Activated T-helper 17 cell treated with anti-CD3 and anti-CD28 coated beads, Interleukin-2, amount 50 U/mL, for 72 hours (primary cell): ENCODE data around the gene INSYN2A. TPM values are rescaled to one million over a fixed set of nuclear protein-coding genes. Genes with fewer than 3 reads are reported as not detected.

Experiments
- ATAC-seq: fragments of 150-1000 bp; cut with Tn5 transposase; replicated peaks from 2 replicates; pipeline ENCODE4 v1.10.0; 2021; ENCODE audit warnings: mild to moderate bottlenecking, moderate library complexity
- H3K27ac Mint-ChIP-seq: one replicate; pipeline ENCODE4 v1.8.0; 2022; ENCODE audit warnings: mixed read lengths
- H3K27me3 Mint-ChIP-seq: one replicate; pipeline ENCODE4 v1.8.0; 2022; ENCODE audit warnings: mixed read lengths
- H3K36me3 Mint-ChIP-seq: one replicate; pipeline ENCODE4 v1.8.0; 2022; ENCODE audit warnings: low read depth, mild to moderate bottlenecking, mixed read lengths
- H3K4me1 Mint-ChIP-seq: one replicate; pipeline ENCODE4 v1.8.0; 2022; ENCODE audit warnings: mixed read lengths
- H3K4me3 Mint-ChIP-seq: one replicate; pipeline ENCODE4 v1.8.0; 2022; ENCODE audit warnings: mild to moderate bottlenecking, mixed read lengths
- H3K9me3 Mint-ChIP-seq: one replicate; pipeline ENCODE4 v1.8.0; 2022; ENCODE audit warnings: mixed read lengths
- total RNA-seq, 2 donors: library from RNA; stranded (reverse); gene quantifications; one replicate each; pipeline ENCODE4 v1.2.3, GENCODE V29; 2022

The INSYN2A gene, protein sequence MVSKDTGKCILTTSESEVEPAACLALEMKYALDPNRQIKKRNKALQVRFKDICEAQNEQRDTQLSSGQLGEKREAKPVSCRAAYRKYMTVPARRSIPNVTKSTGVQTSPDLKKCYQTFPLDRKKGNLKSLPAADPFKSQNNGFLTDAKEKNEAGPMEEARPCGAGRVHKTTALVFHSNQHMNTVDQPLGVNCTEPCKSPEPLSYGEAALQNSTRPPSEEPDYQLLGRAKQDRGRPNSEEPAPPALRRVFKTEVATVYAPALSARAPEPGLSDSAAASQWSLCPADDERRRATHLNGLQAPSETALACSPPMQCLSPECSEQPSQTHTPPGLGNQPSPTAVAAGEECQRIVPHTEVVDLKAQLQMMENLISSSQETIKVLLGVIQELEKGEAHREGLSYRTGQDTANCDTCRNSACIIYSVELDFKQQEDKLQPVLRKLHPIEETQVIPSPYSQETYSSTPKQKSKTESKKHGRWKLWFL
- total RNA-seq, result not detected

DNA sequence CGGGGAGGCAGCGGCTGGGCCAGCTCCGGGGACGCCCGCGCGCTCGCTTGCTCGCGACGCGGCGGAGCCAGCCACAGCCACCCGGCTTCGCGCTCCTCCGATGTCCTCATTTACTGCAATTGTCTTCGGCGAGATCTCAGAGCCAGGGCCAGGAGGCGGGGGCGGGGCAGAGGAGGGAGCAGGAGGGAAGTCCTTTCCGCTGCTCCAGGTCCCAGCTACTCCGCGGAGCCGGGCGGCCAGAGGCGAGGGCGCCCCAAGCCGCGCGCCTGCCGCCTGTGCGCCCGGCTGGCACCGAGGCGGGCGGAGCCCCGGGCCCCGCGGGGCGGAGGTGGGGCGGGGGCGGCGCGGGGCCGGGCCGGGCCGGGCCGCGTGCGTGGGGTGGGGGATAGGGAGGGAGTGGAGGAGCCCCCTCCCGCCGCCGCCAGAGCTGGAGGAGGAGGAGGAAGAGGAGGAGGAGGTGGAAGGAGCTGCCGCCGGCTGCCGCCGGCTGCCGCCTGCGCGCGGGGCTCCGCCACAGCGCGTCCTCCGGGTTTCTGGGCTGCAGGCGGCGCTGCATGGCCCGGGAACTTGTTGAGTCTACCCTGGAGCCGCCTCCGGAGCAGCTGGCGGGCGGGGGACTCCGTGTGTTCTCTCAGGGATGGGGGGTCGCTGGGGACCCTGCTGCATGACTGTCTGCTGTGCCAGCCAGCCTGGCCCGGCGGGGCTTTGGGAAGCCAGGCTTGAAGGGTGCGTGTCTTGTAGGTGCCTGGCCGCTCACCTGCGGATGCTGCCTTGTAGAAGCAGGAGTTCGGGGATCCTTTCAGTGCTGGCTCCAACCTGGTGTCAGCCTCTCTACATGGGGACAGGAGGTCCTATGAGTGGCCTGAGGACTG is at the start of gene INSYN2A:
TSS of gene INSYN2A (minus strand) at position 310 of the 872 bp plus-strand sequence. CDS start 20,196 bp downstream, outside the sequence.
- Mint-ChIP-seq H3K27me3 (peaks cover 19% of the 10 kb centered on the region), H3K27ac (no peak within 1 kb of the TSS), H3K36me3 (no peaks in the 10 kb centered on the region), H3K4me1 (no peaks in the 10 kb centered on the region), H3K4me3 (no peak within 1 kb of the TSS), H3K9me3 (no peaks in the 10 kb centered on the region)
- no peak for ATAC-seq

DNA sequence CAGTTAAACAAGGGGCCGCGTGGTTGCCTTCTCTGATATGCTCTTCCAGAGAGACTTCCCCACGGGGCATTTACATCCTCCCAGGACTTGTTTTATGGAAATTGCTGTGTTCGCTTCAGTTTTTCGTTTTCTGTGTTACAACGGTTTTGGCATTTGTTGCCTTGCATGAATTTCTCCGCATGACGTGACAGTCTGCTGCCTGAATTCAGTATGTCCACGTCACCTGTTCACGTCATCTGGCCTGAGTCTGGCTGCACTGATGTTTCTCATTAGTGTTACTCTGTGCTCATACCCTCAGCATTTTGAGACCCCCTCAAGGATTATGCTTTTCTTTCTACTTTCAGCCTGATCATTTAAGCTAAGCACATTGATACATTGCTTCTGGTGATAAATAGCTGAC is 49.1 kb upstream of the INSYN2A start:
- Mint-ChIP-seq H3K27ac (no peak overlapping the region), H3K4me3 (no peak overlapping the region), H3K27me3 (peaks cover 5% of the 10 kb centered on the region), H3K9me3 (no peaks in the 10 kb centered on the region), H3K36me3 (no peaks in the 10 kb centered on the region), H3K4me1 (no peaks in the 10 kb centered on the region)
- no peak for ATAC-seq

DNA sequence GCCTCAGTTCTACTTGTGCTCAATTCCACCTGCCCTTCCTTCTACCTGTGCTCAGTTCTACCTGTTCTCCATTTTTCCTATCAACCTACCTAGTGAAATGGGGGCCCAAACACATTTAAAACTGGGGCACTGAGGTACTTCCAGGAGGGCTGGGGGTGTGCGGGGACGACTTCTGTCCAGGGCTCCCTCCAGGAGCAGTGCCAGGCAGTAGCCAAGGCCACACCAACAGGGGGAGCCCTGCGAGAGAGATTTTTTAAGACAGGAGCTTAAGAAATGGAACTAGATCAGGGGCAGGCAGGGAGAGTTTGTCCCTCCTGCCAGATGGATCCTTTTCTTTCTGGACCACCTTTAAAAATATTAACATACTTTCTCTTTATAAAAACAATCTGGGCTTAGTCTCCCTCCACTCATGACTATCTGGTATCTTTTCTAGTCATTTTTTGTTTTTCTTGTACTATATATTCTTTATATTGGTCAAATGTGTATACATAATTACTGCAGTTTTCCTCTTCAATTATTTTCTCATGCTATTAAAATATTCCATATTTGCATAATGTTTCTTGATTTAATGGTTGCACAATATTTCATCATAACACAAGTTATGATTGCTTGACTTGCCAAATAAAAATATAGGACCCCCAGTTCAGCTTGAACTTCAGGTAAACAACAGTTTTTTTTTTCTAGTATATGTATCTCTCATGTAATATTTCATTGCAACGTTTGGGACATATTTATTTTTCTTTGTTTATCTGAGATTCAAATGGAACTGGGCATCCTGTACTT is 47.3 kb upstream of the INSYN2A start:
- ATAC-seq, result no peak
- H3K4me1 Mint-ChIP-seq, result no peaks in the 10 kb centered on the region
- peaks cover 5% of the 10 kb centered on the region for H3K27me3 Mint-ChIP-seq
- no peak overlapping the region for H3K27ac Mint-ChIP-seq
- no peaks in the 10 kb centered on the region for H3K9me3 Mint-ChIP-seq
- H3K36me3 Mint-ChIP-seq, result no peaks in the 10 kb centered on the region
- H3K4me3 Mint-ChIP-seq, result no peak overlapping the region

DNA sequence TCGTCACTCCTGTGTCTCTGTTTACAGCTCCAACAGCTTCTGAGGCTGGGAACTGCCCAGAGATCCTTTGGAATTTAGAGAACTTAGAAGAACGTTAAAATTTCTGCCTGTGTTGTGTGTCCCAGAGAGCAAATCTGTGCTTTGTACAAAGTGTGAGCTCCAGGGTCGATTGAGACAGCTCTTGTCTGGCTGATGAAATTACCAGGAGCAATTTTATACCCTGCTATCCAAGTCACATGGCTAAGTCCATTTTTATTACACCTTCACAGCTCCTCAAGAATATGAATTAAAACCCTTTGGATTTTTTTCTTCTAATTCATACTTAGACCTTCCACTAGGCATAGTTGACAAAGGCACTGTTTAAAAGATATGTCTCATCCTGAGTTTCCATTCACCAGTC is 46.5 kb upstream of the INSYN2A start:
- Mint-ChIP-seq H3K36me3 (no peaks in the 10 kb centered on the region), H3K4me1 (no peaks in the 10 kb centered on the region), H3K4me3 (no peak overlapping the region), H3K27ac (no peak overlapping the region), H3K27me3 (peaks cover 8% of the 10 kb centered on the region), H3K9me3 (no peaks in the 10 kb centered on the region)
- no peak for ATAC-seq

DNA sequence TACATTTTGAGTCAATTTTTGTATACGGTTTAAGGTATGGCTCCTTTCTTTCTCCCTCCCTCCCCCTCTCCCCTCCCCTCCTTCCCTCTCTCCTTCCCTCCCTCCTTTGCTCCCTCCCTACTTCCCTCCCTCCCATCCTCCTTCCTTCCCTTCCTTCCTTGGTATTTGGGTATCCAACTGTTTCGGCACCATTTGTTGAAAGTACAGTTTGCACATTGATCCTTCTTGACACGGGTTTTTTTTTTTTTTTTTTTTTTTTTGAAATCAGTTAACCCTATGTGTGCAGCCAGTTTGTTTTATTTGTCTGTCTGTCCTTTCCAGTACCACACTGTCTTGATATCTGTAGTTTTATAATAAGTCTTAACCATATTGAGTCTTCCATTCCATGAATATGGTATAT is 39.9 kb upstream of the INSYN2A start:
- Mint-ChIP-seq H3K9me3 (no peaks in the 10 kb centered on the region), H3K4me1 (no peaks in the 10 kb centered on the region), H3K27me3 (peaks cover 7% of the 10 kb centered on the region), H3K36me3 (no peaks in the 10 kb centered on the region), H3K4me3 (no peak overlapping the region), H3K27ac (no peak overlapping the region)
- no peak for ATAC-seq

DNA sequence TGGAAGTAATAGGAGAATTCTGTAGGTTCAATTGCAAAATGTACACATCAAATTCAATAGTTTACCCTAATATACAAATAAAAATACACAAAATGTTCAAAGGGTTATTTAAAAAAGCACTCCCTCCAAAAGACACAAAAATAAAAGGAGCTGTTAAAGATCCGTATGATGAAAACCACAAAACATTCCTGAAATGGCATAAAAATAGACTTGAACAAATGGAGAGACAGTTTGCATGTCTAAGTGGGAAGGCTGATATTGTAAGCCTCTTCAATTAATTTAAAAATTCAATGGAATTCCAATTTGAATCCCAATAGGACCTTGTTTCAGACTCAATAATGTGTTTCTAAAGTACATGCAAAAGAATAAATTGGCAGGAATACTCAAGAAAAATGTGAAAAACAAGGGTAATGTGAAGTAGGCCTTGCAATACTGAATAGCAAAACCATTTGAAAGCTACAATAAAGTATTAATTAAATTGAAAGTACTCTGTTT is 38.0 kb upstream of the INSYN2A start:
- no peak for ATAC-seq
- Mint-ChIP-seq H3K4me3 (no peak overlapping the region), H3K36me3 (no peaks in the 10 kb centered on the region)

DNA sequence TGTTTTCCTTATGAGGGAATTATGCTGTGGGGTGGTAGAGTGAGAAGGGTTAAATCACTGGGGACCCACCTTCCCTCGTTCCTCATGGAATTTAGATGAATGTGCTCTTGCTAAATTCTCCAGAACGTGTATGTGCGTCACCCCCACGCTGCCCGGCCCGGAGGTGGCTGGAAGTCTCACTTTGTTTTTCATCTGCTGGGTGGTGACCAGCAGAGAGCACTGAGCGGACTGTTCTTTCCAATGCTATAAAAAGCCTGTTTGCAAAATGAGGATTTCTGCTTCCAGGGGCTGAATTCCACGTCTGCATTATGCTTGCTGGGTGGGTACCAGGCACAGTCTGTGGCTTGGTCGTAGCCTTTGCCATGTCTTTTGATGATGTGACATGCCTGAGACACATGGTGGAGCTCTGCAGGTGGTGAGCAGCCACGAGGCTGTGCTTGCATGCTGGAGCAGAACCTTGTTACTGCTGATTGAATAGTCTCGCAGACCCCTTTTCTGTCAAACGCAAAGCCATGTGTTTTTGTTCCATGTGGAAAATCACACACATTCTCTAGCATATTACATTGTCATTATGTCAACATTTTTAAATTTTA is 31.9 kb upstream of the INSYN2A start:
- Mint-ChIP-seq H3K9me3 (no peaks in the 10 kb centered on the region), H3K27me3 (peaks cover 4% of the 10 kb centered on the region), H3K4me3 (no peak overlapping the region), H3K36me3 (no peaks in the 10 kb centered on the region), H3K4me1 (no peaks in the 10 kb centered on the region), H3K27ac (no peak overlapping the region)
- ATAC-seq, result no peak

More for the DNA sequence above, 38.0 kb upstream of the INSYN2A start:
- Mint-ChIP-seq H3K4me1 (no peaks in the 10 kb centered on the region), H3K27ac (no peak overlapping the region), H3K9me3 (no peaks in the 10 kb centered on the region), H3K27me3 (peaks cover 7% of the 10 kb centered on the region)

DNA sequence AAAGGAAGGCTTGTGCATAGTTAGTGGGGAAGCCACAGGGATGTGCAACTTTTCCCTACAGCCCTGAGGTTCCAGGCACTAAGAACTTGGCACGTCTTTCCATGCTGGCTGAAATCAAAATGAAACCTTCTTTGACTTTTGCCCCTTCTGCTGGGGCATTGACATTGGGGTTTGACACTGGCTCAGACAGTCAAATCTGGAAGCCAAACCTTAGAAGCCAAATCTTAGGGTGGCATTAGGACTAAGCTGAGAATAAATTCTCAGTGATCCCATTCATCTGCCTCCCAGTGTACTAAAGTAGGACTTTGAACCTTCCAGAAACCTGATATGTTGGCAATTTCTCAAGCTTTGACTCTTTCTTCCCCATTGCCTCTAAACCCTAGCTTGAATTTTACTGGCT is 31.3 kb upstream of the INSYN2A start:
- no peak for ATAC-seq
- Mint-ChIP-seq H3K4me3 (no peak overlapping the region), H3K27me3 (peaks cover 4% of the 10 kb centered on the region), H3K4me1 (no peaks in the 10 kb centered on the region), H3K9me3 (no peaks in the 10 kb centered on the region), H3K36me3 (no peaks in the 10 kb centered on the region), H3K27ac (no peak overlapping the region)

DNA sequence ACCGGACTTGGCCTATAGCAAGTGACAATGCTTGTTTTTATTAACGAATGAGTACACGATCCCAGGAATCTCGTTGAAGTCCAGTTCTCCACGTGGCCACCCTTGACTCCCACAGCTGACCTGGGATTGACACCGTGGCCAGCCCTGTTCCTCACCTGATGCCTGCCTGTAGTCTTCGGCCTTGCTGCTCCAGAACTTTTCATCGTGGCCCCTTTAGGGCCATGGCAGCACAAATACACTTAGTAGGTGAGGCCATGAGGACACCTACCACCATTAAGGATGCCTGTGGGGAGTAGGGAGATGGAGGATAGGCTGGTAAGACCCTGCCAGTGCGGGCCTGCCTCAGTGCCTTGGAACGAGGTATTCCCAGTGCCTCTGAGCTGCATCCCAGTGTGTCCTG is 30.6 kb upstream of the INSYN2A start:
- no peak overlapping the region for H3K4me3 Mint-ChIP-seq
- H3K36me3 Mint-ChIP-seq, result no peaks in the 10 kb centered on the region
- H3K9me3 Mint-ChIP-seq, result no peaks in the 10 kb centered on the region
- no peaks in the 10 kb centered on the region for H3K4me1 Mint-ChIP-seq
- H3K27me3 Mint-ChIP-seq, result peaks cover 4% of the 10 kb centered on the region
- ATAC-seq, result no peak
- no peak overlapping the region for H3K27ac Mint-ChIP-seq

DNA sequence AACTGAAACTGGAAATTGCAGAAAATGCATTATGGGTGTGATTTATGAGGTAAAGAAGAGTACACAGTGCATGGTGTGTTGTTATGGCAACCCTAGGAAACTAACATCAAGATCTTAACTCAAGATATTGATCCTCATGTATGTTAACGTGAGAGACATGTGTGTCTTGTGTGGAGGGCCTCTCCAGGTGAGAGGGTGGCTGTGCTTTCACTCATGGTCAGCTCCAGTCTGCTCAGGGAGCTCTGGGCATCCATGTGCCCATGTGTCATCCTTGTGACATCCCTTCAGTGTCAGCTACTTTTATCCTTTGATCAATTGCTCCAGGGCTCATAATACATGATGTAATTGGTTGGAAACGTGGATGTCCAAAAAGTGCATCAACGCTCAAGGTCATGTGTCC is 24.9 kb upstream of the INSYN2A start:
- ATAC-seq, result no peak
- no peaks in the 10 kb centered on the region for H3K4me1 Mint-ChIP-seq

DNA sequence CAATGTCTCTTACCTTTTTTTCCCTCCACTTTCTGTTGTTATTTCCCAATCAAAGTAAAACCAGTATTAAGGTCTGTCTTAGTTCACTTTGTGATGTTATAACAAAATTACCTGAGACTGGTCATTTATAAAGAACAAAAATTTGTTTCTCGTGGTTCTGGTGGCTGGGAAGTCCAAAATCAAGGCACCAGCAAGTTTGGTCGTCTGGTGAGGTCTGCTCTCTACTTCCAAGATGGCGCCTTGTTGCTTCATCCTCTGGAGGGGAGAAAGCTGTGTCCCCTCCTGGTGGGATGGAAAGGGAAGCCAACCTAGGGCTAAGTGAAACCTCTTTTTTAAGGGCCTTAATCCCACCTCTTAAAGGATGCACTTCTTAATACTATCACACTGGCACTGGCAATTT is 22.3 kb upstream of the INSYN2A start:
- Mint-ChIP-seq H3K27ac (no peak overlapping the region), H3K9me3 (peaks cover 3% of the 10 kb centered on the region), H3K36me3 (no peaks in the 10 kb centered on the region), H3K27me3 (peaks cover 9% of the 10 kb centered on the region), H3K4me3 (no peak overlapping the region), H3K4me1 (no peaks in the 10 kb centered on the region)
- ATAC-seq, result no peak

More for the DNA sequence above, 24.9 kb upstream of the INSYN2A start:
- Mint-ChIP-seq H3K27ac (no peak overlapping the region), H3K9me3 (no peaks in the 10 kb centered on the region), H3K36me3 (no peaks in the 10 kb centered on the region), H3K27me3 (no peaks in the 10 kb centered on the region), H3K4me3 (no peak overlapping the region)

DNA sequence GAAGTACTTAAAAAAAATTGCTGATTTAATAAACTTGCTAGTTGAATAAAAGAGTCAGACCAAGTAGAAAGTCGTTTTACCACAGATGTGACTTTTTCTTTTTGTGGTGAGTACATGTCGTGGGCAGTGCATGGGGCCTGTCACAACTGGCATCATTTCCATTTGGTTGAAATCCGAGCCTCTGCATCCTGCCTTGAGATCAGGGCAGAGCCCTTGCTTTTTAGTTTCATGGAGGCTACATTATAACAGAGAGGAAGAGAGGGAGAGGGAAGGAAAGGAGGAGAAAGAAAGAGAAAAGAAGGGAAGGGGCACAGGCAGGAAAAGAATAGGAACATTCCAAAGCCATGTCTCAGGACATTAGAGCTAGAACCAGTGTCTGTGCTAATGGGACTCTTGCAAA is 20.4 kb upstream of the INSYN2A start:
- Mint-ChIP-seq H3K27ac (no peak overlapping the region), H3K36me3 (no peaks in the 10 kb centered on the region), H3K27me3 (peaks cover 9% of the 10 kb centered on the region), H3K4me1 (no peaks in the 10 kb centered on the region), H3K4me3 (no peak overlapping the region), H3K9me3 (peaks cover 3% of the 10 kb centered on the region)
- no peak for ATAC-seq

DNA sequence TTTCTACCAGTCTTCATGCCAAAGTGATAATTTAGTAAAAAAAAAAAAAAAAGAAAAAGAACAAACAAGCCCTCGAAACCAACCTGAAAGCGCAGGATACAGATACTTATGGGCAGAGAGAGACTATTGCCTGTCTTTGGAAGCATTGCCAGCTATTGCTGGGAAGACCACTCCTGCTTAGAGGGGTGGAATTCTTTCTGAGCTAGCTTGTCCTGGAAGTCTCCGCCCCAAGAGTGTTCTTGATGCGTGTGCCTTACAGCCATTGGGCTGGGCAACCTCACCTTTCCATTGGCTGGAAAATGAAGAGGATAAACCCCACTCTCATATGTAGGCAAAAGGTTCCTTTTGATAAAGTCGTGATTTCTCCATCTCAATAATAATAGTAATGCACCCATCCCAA is 19.9 kb upstream of the INSYN2A start:
- Mint-ChIP-seq H3K4me3 (no peak overlapping the region), H3K36me3 (no peaks in the 10 kb centered on the region), H3K9me3 (peaks cover 3% of the 10 kb centered on the region), H3K4me1 (no peaks in the 10 kb centered on the region), H3K27ac (no peak overlapping the region), H3K27me3 (peaks cover 9% of the 10 kb centered on the region)
- no peak for ATAC-seq

DNA sequence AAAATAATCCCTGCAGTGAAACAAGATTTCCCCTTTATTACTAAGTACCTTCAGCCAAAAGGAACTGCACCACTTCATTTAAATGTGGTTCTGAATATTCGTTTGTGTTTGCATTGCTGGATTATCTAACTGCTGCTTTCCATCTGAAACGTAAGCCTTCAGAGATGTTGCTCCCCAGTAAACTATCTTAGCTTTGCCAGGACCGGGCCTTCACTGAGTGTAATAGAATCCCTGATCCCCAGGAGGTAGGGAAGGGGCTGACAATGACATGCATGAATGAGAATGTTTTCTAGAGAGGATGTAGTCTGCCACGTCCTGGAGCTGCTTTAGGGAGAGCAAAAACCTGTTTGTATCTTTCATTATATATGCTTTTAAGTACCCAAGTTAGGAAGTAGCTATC is 19.5 kb upstream of the INSYN2A start:
- H3K4me1 Mint-ChIP-seq, result no peaks in the 10 kb centered on the region
- no peak for ATAC-seq
- H3K9me3 Mint-ChIP-seq, result peaks cover 3% of the 10 kb centered on the region
- no peak overlapping the region for H3K4me3 Mint-ChIP-seq
- peaks cover 9% of the 10 kb centered on the region for H3K27me3 Mint-ChIP-seq
- no peaks in the 10 kb centered on the region for H3K36me3 Mint-ChIP-seq
- H3K27ac Mint-ChIP-seq, result no peak overlapping the region
